GM12873 (cell line): ENCODE results near the gene KRT222.

Source experiments
- TF ChIP-seq, protein P1 (sequence below): IDR thresholded peaks from 2 replicates; pipeline ENCODE4 v1.5.1; 2012; ENCODE audit warnings: low read depth, mild to moderate bottlenecking, moderate library complexity, low read length, control low read depth; ENCODE audit not compliant: insufficient read depth; ENCODE audit errors: missing control alignments

KRT222 gene

DNA sequence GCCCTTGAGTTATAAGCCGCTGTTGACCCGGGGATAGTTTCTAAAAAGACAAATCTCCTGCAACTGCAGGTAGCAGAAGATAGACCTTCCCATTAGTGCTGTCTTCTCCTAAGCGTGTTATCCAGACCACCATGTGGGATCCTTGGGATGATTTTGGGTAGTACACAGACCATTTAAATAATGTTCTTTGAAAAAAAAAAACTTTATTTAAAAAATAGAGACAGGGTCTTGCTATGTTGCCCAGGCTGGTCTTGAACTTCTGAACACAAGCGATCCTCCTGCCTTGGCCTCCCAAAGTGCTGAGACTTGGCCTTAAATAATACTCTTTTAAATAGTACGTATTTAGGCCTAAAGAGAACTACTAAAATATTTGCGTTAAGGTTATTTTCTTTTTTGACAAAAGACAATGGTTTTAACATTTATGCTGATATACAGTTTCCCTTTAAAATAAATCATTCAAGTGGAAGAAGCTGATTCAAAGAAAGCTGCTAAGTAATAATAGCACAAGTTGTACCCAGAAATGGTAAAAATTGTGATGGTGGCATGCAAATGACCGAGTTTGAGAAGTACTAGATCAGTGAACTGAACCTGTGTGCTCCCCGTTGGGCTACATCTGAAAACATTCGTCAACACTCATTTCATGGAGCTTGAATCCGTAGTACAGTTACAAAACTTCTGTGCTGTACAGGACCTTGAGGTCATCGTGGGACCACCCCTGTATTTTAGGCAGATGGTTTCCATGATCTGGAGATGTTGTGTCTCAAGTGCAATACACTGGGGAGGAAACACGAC is 41.4 kb downstream of the KRT222 start:
- TF ChIP-seq, protein P1, sequence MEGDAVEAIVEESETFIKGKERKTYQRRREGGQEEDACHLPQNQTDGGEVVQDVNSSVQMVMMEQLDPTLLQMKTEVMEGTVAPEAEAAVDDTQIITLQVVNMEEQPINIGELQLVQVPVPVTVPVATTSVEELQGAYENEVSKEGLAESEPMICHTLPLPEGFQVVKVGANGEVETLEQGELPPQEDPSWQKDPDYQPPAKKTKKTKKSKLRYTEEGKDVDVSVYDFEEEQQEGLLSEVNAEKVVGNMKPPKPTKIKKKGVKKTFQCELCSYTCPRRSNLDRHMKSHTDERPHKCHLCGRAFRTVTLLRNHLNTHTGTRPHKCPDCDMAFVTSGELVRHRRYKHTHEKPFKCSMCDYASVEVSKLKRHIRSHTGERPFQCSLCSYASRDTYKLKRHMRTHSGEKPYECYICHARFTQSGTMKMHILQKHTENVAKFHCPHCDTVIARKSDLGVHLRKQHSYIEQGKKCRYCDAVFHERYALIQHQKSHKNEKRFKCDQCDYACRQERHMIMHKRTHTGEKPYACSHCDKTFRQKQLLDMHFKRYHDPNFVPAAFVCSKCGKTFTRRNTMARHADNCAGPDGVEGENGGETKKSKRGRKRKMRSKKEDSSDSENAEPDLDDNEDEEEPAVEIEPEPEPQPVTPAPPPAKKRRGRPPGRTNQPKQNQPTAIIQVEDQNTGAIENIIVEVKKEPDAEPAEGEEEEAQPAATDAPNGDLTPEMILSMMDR: no peak

GRCh38 chr17:40622509-40622928 is 42.5 kb downstream of the KRT222 start:
- TF ChIP-seq, protein P1: no peak

- TF ChIP-seq, protein P1: no peak
Measured at GRCh38 chr17:40621578-40621977, 43.4 kb downstream of the KRT222 start.

- TF ChIP-seq, protein P1: no peak
Measured at GRCh38 chr17:40621019-40621418, 44.0 kb downstream of the KRT222 start.

GRCh38 chr17:40618754-40619625 is 46.0 kb downstream of the KRT222 start:
- TF ChIP-seq, protein P1: no peak

DNA sequence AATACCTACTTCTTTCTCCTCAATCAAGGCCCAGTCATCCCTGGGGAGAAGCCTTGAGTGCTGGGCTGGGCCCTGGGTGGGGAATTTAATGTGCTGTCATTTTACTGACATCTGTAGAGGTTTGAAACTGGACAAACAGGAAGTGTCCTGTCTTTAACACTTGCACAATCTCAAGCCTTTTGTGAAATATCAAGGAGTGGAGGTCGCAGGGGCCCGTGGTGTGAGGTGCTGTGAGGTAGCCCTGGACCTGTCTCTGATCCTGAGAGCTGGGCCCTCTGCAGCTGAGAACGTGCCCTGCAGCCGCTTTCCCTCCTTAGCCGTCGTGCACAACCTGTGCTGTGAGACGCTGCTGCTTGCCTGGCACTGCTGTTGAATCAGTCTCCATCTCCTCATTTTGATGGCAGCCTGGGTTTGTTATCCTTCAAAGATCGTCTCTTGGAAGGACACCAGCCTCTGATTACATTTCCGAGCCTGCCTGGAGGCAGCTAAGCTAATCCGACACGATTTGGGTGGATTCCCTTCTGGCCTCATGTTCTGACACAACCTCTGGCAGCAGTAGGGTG is 47.2 kb downstream of the KRT222 start:
- TF ChIP-seq, protein P1: no peak

DNA sequence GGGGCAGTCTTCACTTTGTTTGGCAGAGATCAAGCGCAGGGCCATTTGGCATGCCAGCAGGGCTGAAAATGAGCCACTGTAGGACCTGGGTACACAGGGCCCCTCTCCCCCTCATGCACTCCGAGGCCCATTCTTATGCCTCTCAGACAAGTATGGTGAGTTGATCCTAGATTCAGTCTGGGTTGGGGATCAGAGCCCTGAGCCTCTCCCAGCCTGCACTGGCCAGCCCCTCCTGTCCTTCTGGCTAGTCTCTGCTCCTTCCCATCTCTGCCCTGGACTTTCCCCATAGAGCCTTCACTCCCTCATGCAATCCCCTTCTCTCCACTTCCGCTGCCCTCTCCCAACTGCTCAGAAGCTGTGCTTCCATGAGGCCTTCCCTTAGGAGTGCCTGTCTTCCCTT is 48.4 kb downstream of the KRT222 start:
- TF ChIP-seq, protein P1: no peak
